HUES6 (cell line): ENCODE measurements around the gene CD81.

ENCODE experiments used
- H3K27ac ChIP-seq: 2 replicates; pipeline ENCODE4 v1.7.0; 2013; ENCODE audit warnings: low read depth, mild to moderate bottlenecking, low read length, inconsistent platforms
- H3K27me3 ChIP-seq: 2 replicates; pipeline ENCODE4 v1.6.1; 2013; ENCODE audit warnings: low read length; ENCODE audit not compliant: control insufficient read depth, insufficient read depth
- H3K36me3 ChIP-seq: 2 replicates; pipeline ENCODE4 v1.6.1; 2013; ENCODE audit warnings: low read length; ENCODE audit not compliant: control insufficient read depth, insufficient read depth
- H3K4me1 ChIP-seq: 2 replicates; pipeline ENCODE4 v1.6.1; 2013; ENCODE audit warnings: low read length; ENCODE audit not compliant: control insufficient read depth, insufficient read depth
- H3K4me3 ChIP-seq: 2 replicates; pipeline ENCODE4 v1.5.1; 2013; ENCODE audit warnings: low read depth, low read length
- H3K9ac ChIP-seq: one replicate; pipeline ENCODE4 v1.6.1; 2013; ENCODE audit warnings: mild to moderate bottlenecking, low read length
- H3K9me3 ChIP-seq: 2 replicates; pipeline ENCODE4 v1.6.1; 2013; ENCODE audit warnings: low read depth, low read length; ENCODE audit not compliant: control insufficient read depth, insufficient read depth

The CD81 gene

DNA sequence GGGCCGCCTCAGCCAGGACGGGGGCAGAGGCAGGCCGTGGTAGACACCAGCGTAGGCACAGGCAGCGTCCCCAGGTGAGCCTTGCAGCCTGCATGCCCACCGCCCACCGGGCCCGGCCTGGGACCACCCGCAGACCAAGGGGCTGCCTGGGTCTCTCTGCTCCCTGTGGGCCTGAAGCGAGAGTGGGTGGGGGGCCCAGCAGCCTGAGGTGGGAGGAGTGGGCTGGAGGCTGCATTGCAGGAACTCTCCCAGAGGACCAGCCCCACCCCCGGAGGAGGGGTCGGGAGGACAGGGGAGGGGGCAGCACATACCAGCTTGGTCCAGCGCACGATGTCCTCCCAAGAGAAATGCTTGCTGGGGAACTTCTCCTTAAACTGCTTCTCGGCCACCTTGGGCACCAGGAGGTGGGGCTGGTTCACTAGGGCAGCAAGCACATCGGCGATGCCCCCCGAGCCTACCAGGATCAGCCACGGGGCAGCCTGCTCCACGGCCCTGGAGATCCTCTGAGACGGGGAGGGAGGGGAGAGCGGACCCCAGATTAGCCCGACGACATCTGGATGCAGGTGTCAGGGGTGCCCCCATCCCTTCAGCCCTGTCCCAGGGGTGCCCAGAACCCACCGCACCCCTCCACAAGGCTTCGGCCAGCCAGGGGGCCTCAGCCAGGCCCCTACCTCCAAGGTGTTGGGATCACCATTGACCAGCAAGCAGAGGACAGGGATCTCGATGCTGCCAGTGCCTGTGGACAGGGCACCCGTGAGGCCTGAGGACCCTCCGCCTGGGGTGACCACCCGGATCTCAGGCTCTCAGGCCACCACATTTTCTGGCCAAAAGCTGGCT, 41.0 kb downstream of the CD81 start:
- H3K36me3 ChIP-seq, result no peaks in the 10 kb centered on the region
- no peaks in the 10 kb centered on the region for H3K9me3 ChIP-seq
- H3K9ac ChIP-seq, result no peak overlapping the region
- H3K27me3 ChIP-seq, result no peaks in the 10 kb centered on the region
- H3K4me3 ChIP-seq, result no peak overlapping the region
- no peak overlapping the region for H3K27ac ChIP-seq
- no peaks in the 10 kb centered on the region for H3K4me1 ChIP-seq

DNA sequence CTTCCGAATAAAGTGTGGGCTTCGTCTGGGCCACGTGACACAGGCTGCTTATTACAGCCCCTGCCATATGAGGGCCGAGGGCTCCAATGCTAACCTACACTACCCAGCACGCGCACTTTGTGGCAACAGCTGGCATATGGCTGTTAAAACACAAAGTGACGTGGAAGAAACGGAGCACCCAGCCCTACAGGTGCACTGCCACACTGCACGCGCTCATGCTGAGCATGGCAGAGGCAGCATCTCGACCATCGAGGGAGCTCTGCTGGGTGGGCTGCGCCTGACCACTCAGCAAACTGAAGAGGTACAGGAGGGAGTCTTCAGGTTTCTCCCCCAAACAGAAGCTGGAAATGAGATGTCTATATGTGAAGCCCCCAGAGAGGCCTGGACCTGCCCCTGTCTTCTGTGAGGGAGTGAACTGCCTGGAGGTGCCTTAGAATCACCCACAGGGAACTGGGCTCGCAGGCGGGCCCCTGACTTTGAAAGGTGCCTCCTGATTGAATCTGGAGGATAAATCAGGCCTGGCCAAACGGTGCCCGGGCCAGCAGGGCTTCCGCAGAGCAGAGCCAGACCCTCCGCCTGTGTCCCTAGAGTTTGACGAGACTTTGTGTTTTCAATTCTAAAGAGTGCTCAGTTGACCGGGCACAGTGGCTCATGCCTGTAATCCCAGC, 41.7 kb downstream of the CD81 start:
- Histone ChIP-seq H3K9me3 (no peaks in the 10 kb centered on the region), H3K27me3 (no peaks in the 10 kb centered on the region), H3K27ac (no peak overlapping the region), H3K4me1 (no peaks in the 10 kb centered on the region), H3K4me3 (no peak overlapping the region), H3K36me3 (no peaks in the 10 kb centered on the region), H3K9ac (no peak overlapping the region)

DNA sequence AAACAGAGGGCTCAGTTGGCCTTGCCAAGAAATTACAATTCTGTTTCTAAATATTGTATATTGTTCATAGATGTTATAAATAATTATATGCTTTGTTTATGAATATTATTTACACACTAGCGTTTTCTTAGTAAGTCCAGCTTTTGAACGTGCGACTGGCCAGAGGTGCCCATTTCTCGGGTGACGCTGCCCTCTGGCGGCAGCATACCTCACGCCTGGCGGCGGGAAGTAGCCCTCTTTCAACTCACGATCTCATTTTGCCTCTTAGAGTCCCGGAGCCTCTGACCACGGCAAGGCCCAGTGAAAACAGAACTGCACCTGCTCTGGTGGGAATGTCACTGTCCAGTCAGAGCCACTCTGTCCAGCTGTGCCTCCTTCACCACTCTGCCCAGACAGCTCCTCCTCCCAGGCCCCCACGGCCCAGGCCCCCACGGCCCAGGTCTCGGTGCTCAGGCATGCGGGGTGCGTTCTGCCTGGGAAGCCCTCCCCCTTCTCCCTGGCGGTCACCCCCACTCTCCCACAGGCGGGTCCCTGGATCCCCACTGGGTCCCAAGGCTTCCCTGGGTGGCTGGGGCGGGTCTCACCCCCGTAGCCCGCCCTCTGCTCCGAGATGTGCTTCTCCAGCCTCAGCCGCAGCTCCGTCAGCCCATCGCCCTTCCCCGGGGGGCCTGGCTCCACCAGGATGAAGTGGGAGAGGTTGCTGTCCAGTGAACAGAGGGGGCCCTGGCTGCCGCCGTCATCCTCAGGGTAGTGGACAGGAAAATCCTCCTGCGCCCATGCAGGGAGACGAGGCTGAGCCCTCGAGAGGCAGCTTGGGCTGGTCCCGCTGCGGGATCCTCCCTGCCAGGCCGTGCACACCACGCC, 42.8 kb downstream of the CD81 start:
- H3K36me3 ChIP-seq, result no peaks in the 10 kb centered on the region
- no peaks in the 10 kb centered on the region for H3K4me1 ChIP-seq
- no peak overlapping the region for H3K27ac ChIP-seq
- no peaks in the 10 kb centered on the region for H3K9me3 ChIP-seq
- H3K27me3 ChIP-seq, result no peaks in the 10 kb centered on the region
- no peak overlapping the region for H3K4me3 ChIP-seq
- no peak overlapping the region for H3K9ac ChIP-seq

GRCh38 chr11:2420502-2421225, 43.6 kb downstream of the CD81 start:
- H3K4me1 ChIP-seq, result no peaks in the 10 kb centered on the region
- no peaks in the 10 kb centered on the region for H3K27me3 ChIP-seq

GRCh38 chr11:2421226-2421994, 44.3 kb downstream of the CD81 start:
- no peaks in the 10 kb centered on the region for H3K4me1 ChIP-seq
- H3K9me3 ChIP-seq, result no peaks in the 10 kb centered on the region
- no peak overlapping the region for H3K4me3 ChIP-seq
- no peaks in the 10 kb centered on the region for H3K27me3 ChIP-seq
- no peaks in the 10 kb centered on the region for H3K36me3 ChIP-seq
- no peak overlapping the region for H3K9ac ChIP-seq
- no peak overlapping the region for H3K27ac ChIP-seq

More at GRCh38 chr11:2420502-2421225, 43.6 kb downstream of the CD81 start:
- H3K36me3 ChIP-seq, result no peaks in the 10 kb centered on the region
- H3K27ac ChIP-seq, result no peak overlapping the region
- H3K9ac ChIP-seq, result no peak overlapping the region
- H3K4me3 ChIP-seq, result no peak overlapping the region
- no peaks in the 10 kb centered on the region for H3K9me3 ChIP-seq

DNA sequence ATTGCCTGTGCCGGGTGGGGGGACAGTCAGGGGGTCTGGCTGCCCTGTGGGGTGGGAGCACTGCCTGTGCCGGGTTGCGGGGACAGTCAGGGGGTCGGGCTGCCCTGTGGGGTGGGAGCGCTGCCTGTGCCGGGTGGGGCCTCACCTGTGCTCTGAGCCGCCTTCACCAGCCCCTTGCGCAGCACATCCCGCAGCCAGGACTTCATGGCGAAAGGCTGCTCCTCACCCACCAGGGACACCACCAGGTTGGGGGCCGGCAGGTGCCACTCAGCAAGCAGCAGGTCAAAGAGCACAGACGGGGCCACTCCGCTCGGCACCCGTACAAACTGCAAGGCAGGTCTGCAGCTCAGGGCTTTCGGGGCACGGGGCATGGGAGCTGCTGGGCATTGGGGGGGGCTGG, 44.9 kb downstream of the CD81 start:
- Histone ChIP-seq H3K4me3 (no peak overlapping the region), H3K27me3 (no peaks in the 10 kb centered on the region), H3K4me1 (no peaks in the 10 kb centered on the region), H3K36me3 (no peaks in the 10 kb centered on the region), H3K9ac (no peak overlapping the region), H3K9me3 (no peaks in the 10 kb centered on the region), H3K27ac (no peak overlapping the region)

DNA sequence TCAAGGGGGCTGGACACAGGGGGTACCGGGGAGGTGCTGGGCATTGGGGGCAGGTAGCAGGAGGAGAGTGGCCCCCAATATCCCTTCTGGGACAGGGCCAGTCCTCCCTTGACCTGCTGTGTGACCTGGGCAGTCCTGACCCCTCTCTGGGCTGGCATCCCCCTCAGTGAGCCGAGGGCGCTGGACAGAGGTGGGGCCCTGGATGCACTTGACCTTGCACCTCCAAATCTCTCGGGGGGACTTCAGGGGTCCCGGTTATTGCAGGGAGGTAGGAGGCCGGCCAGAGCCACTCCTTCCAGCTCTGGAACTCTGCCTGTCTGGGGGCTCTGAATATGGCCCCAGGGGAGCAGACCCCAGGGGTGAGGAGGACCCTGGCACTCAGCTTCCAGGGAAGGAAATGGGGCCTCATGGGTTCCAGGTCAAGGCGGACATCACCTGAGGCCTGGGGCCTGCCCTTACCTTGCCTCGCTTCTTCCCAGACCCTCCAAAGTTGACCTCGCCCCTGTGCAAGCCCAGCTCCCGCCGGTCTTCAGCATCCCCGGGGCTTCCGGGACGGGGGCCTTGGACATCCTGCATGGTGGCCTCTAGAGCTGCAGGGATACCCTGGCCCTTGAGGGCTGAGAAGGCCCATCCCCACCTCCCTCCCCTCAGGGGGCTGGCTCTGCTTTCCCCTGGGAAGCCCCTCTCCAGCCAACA, 45.5 kb downstream of the CD81 start:
- no peak overlapping the region for H3K9ac ChIP-seq
- H3K27me3 ChIP-seq, result no peaks in the 10 kb centered on the region
- H3K4me3 ChIP-seq, result no peak overlapping the region

DNA sequence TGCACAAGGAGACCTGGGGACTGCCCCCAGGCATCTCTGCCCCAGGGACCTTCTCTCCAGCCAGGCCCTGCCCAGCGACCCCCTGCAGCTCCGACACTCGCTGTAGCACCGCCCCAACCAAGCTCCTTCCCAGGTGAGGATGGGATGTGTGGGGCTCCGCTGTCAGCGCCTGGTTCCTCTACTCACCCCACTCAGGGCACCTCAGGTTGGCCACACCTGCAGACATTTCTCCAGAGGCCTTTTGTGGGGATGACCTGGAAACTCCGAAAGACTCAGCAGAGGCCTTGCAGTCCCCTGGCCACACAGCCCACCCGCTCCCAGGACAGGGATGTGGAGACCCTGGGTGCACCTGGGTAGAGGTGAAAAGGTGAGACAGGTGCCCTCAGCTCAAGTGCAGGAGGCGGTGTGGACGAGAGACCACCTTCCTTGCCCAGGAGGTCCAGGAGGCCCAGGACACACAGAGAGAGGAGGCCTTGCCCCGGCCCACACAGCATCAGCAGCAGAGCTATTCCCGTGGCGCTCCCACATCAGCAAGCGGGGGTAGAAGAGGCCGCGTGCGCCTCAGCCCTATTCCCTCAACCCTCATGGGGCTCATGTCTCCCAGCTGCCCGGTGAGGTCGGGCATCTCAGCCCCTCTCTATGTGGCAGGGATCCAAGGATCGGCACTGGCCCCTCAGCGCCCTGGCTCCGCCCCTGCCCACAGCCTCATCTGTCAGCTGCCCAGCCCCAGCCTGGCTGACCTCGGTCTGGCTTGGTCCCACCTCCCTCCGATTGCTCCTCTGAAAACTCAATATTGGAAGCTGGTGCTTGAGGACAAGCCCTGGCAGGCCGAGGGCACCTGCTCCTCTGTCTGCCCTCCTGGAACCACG, 46.3 kb downstream of the CD81 start:
- no peaks in the 10 kb centered on the region for H3K36me3 ChIP-seq
- H3K9ac ChIP-seq, result no peak overlapping the region
- H3K9me3 ChIP-seq, result no peaks in the 10 kb centered on the region
- H3K4me3 ChIP-seq, result no peak overlapping the region
- H3K4me1 ChIP-seq, result no peaks in the 10 kb centered on the region
- H3K27ac ChIP-seq, result no peak overlapping the region
- no peaks in the 10 kb centered on the region for H3K27me3 ChIP-seq

More for the DNA sequence above, 45.5 kb downstream of the CD81 start:
- no peak overlapping the region for H3K27ac ChIP-seq
- H3K4me1 ChIP-seq, result no peaks in the 10 kb centered on the region
- no peaks in the 10 kb centered on the region for H3K36me3 ChIP-seq
- no peaks in the 10 kb centered on the region for H3K9me3 ChIP-seq

DNA sequence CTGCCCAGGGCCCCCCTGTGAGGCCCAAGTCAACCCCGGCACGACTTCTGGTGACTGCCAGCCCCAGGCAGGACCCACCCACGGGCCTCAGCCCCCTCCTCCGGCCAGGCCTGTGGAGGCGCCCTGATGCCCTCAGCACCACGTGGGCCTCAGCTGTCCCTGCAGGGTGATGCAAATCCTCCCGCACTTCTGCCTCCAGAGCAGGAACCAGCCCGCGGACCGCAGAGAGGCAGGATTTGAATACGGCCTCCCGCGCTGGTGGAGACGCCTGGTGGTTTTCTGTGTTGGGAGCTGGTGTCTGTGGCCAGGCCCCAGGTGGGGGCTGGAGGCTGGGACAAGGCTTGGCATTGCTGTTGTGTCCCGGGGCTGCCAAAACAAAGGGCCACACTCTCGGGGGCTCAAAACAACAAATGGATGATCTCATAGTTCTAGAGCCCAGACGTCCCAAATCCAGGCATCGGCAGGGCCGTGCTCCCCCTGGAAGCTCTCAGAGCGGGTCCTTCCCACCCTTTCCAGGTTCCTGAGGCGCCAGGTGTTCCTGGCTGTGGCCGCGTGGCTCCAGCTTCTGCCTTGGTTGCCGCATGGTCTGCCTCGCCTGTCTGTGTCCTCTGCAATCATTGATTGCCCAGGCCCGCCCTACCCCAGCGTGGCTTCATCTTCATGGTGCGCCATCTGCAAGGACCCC, 47.8 kb downstream of the CD81 start:
- H3K27me3 ChIP-seq, result no peaks in the 10 kb centered on the region
- H3K9ac ChIP-seq, result no peak overlapping the region
- H3K27ac ChIP-seq, result no peak overlapping the region

More for the DNA sequence above, 47.8 kb downstream of the CD81 start:
- H3K4me1 ChIP-seq, result no peaks in the 10 kb centered on the region
- H3K36me3 ChIP-seq, result no peaks in the 10 kb centered on the region
- H3K9me3 ChIP-seq, result peaks cover 3% of the 10 kb centered on the region; the same call in 1 of the 2 replicates
- no peak overlapping the region for H3K4me3 ChIP-seq
